SK-N-SH (cell line): ENCODE results near the gene CCNL1. TPM values are rescaled to one million over a fixed set of nuclear protein-coding genes. Genes with fewer than 3 reads are reported as not detected.

Experiments used
- CTCF ChIA-PET: fragments of 300-600, 350-600 bp; formaldehyde crosslinking; extraction: SDS; loops from one replicate; lab custom pipeline; 2021; lab: Yijun Ruan, JAX
- POLR2A ChIA-PET: fragments of 350-600 bp; sonication (Branson Sonifier 250); formaldehyde crosslinking; extraction: SDS; loops from one replicate; lab custom pipeline; 2020; ENCODE audit warnings: antibody characterized with exemption, inconsistent platforms; lab: Yijun Ruan, JAX
- DNase-seq: peaks from one replicate; pipeline ENCODE4 v3.0.0; 2012
- H2AFZ ChIP-seq: fragments of 200-600 bp; sonication (generic); 2 replicates; pipeline ENCODE4 v1.8.1; 2016; ENCODE audit warnings: antibody characterized with exemption, mild to moderate bottlenecking, low read depth
- H3F3A ChIP-seq: fragments of 200-600 bp; sonication (generic); replicated peaks from 2 replicates; pipeline ENCODE3; 2016; ENCODE audit warnings: antibody characterized with exemption, mild to moderate bottlenecking; ENCODE audit not compliant: insufficient read depth
- H3K27ac ChIP-seq, 2 experiments: fragments of 200-500 bp in 1 of 2; fragments of 200-600 bp in 1 of 2; sonication (Bioruptor generic) in 1 of 2; sonication (generic), shearing (Covaris generic) in 1 of 2; 2 replicates each; pipeline versions ENCODE4 v1.5.1 to v1.6.1; 2014 to 2016; ENCODE audit warnings: low read depth in 2 of 2, inconsistent platforms in 1 of 2, low read length in 1 of 2, mild to moderate bottlenecking in 1 of 2, mixed read lengths in 1 of 2
- H3K27me3 ChIP-seq: fragments of 200-600 bp; sonication (generic), shearing (Covaris generic); 2 replicates; pipeline ENCODE4 v1.6.1; 2016; ENCODE audit warnings: mixed run types; ENCODE audit not compliant: insufficient read depth
- H3K36me3 ChIP-seq, 2 experiments: fragments of 200-500 bp in 1 of 2; fragments of 200-600 bp in 1 of 2; sonication (Bioruptor generic) in 1 of 2; sonication (generic) in 1 of 2; replicated peaks in 1 of 2; 2 replicates each; pipeline versions ENCODE3 to v1.5.1; 2014 to 2016; ENCODE audit warnings: low read length in 1 of 2, mild to moderate bottlenecking in 1 of 2; ENCODE audit not compliant: insufficient read depth in 2 of 2, control insufficient read depth in 1 of 2
- H3K4me1 ChIP-seq, 2 experiments: fragments of 200-500 bp in 1 of 2; fragments of 200-600 bp in 1 of 2; sonication (Bioruptor generic) in 1 of 2; sonication (generic), shearing (Covaris generic) in 1 of 2; 2 replicates each; pipeline versions ENCODE4 v1.5.1 to v1.6.1; 2014 to 2016; ENCODE audit warnings: low read depth in 1 of 2, low read length in 1 of 2, mixed run types in 1 of 2; ENCODE audit not compliant: insufficient read depth in 2 of 2, control insufficient read depth in 1 of 2
- H3K4me2 ChIP-seq: fragments of 200-600 bp; sonication (generic), shearing (Covaris generic); 2 replicates; pipeline ENCODE4 v1.6.1; 2017; ENCODE audit warnings: mixed run types
- H3K4me3 ChIP-seq, 2 experiments: fragments of 200-500 bp in 1 of 2; fragments of 200-600 bp in 1 of 2; sonication (Bioruptor generic) in 1 of 2; sonication (generic), shearing (Covaris generic) in 1 of 2; 2 replicates each; pipeline versions ENCODE4 v1.5.1 to v1.8.1; 2014 to 2016; ENCODE audit warnings: low read depth in 2 of 2, inconsistent platforms in 1 of 2, low read length in 1 of 2, mild to moderate bottlenecking in 1 of 2, mixed read lengths in 1 of 2, moderate library complexity in 1 of 2
- H3K79me2 ChIP-seq: fragments of 200-600 bp; sonication (generic); 2 replicates; pipeline ENCODE4 v1.8.1; 2017; ENCODE audit warnings: mild to moderate bottlenecking; ENCODE audit not compliant: insufficient read depth
- H3K9ac ChIP-seq: fragments of 200-600 bp; sonication (generic); 2 replicates; pipeline ENCODE4 v1.6.1; 2017; ENCODE audit warnings: mixed run types
- H3K9me2 ChIP-seq: fragments of 200-600 bp; sonication (generic); 2 replicates; pipeline ENCODE4 v1.6.1; 2017; ENCODE audit warnings: mixed run types
- H3K9me3 ChIP-seq: fragments of 200-600 bp; sonication (generic); 2 replicates; pipeline ENCODE4 v1.6.1; 2017; ENCODE audit warnings: mixed run types, mild to moderate bottlenecking, moderate library complexity
- H4K20me1 ChIP-seq: fragments of 200-600 bp; sonication (generic); 2 replicates; pipeline ENCODE4 v1.6.1; 2017; ENCODE audit warnings: mild to moderate bottlenecking, mixed run types; ENCODE audit not compliant: insufficient read depth
- EP300 ChIP-seq, 2 experiments: IDR thresholded peaks; 2 replicates each; pipeline versions ENCODE4 v1.4.0 to v1.6.1; 2012; ENCODE audit warnings: borderline replicate concordance in 1 of 2, low read depth in 1 of 2, low read length in 1 of 2
- FOSL2 ChIP-seq: IDR thresholded peaks from 2 replicates; pipeline ENCODE4 v1.4.0; 2012; ENCODE audit warnings: low read depth, mild to moderate bottlenecking, moderate library complexity, borderline replicate concordance
- GATA2 ChIP-seq: sonication (generic); formaldehyde crosslinking; IDR thresholded peaks from 2 replicates; pipeline ENCODE4 v1.5.0; 2020; ENCODE audit warnings: mild to moderate bottlenecking, missing genetic modification reagents
- MEF2A ChIP-seq: IDR thresholded peaks from 2 replicates; pipeline ENCODE4 v1.4.0; 2012; ENCODE audit warnings: low read depth, borderline replicate concordance
- NFIC ChIP-seq: IDR thresholded peaks from 2 replicates; pipeline ENCODE4 v1.4.0; 2012; ENCODE audit warnings: borderline replicate concordance
- POLR2AphosphoS5 ChIP-seq: IDR thresholded peaks from 2 replicates; pipeline ENCODE4 v1.6.1; 2012; ENCODE audit warnings: low read depth, low read length
- RCOR1 ChIP-seq: fragments of 150-350 bp; IDR thresholded peaks from 2 replicates; pipeline ENCODE4 v1.6.1; 2017; ENCODE audit warnings: antibody characterized with exemption, low read length
- TAF1 ChIP-seq: IDR thresholded peaks from 2 replicates; pipeline ENCODE4 v1.6.1; 2012; ENCODE audit warnings: low read depth, mild to moderate bottlenecking, low read length, moderate library complexity, borderline replicate concordance
- YY1 ChIP-seq: IDR thresholded peaks from 2 replicates; pipeline ENCODE4 v1.4.0; 2012; ENCODE audit warnings: low read depth, mild to moderate bottlenecking
- WGBS: methylation state at CpG from one replicate; pipeline ENCODE4 v1.1.6; 2017; ENCODE audit warnings: low lambda C conversion rate; 5-methylcytosine and 5-hydroxymethylcytosine counted together
- polyA plus RNA-seq, 3 experiments: library from polyadenylated mRNA; depleted of rRNA; stranded (reverse); fragments of >200 nt; gene quantifications; 2 replicates each; pipeline ENCODE4 v1.2.3, GENCODE V29; 2012
- TF ChIP-seq, protein P1 (sequence below): IDR thresholded peaks from 2 replicates; pipeline ENCODE4 v1.4.0; 2012; ENCODE audit warnings: low read depth, borderline replicate concordance
- TF ChIP-seq, protein P2 (sequence below): IDR thresholded peaks from 2 replicates; pipeline ENCODE4 v1.6.1; 2012; ENCODE audit warnings: mild to moderate bottlenecking, low read depth, low read length, moderate library complexity

Gene CCNL1
- polyA plus RNA-seq, 1 of the 3 experiments (the other 2 are of a cell fraction): 99.8 TPM

DNA sequence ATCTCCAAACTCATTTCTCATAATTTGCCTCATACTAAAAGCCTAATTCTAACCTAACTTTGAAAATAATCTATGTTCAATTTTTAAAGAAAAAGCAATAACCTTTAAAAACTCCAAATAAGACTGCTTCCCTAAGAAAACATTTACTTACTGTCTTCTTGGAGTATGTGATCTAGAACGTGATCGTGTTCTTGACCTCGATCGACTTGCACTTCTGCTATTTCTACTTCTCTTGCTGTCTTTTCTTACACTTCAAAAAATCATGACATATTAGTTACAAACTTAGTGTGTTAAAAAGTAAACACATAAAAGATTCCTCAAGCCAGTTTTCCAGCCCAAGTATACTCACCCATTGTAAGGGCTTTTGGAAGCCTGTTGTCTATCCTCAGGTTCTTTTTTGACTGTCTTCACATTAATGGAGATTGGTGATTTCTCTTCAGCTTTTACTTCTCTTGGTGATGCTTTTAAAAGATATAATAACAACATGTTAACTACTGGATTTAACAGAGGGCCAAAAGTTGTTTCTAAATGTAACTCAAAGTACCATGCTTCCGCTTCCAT is 10.7 kb downstream of the CCNL1 start:
- CTCF ChIA-PET: interaction anchor here (1.5 to 6.2 kb wide), 2 partner anchors 11 kb away, joined by 3 to 54 read pairs; partner anchors contain the start of gene CCNL1
- no peak for DNase-seq
- no peaks in the 10 kb centered on the region for H3K9me2 ChIP-seq
- H3K4me1 ChIP-seq: peaks cover 0 to 2% of the 10 kb centered on the region in 2 experiments; a peak in 2 of 4 replicates
- peaks cover 86 to 98% of the 10 kb centered on the region in 2 experiments for H3K36me3 ChIP-seq
- H2AFZ ChIP-seq: no peak overlapping the region
- no peak for TF ChIP-seq GATA2
- no peaks in the 10 kb centered on the region for H3K9me3 ChIP-seq
- no peak overlapping the region for H3K4me3 ChIP-seq
- H3K27ac ChIP-seq: no peak overlapping the region
- no peak overlapping the region for H3K4me2 ChIP-seq
- POLR2A ChIA-PET: interaction anchor here (0.8 to 1.3 kb wide), 3 partner anchors 8 to 26 kb away, joined by 3 read pairs; partner anchors contain the start of gene CCNL1
- H3K27me3 ChIP-seq: no peaks in the 10 kb centered on the region
- peaks cover 74% of the 10 kb centered on the region for H3F3A ChIP-seq
- H4K20me1 ChIP-seq: peaks cover 21% of the 10 kb centered on the region
- peaks cover 51% of the 10 kb centered on the region for H3K79me2 ChIP-seq
- 98% methylated on average over 5 of the region's 5 CpGs for WGBS
- no peak overlapping the region for H3K9ac ChIP-seq

DNA sequence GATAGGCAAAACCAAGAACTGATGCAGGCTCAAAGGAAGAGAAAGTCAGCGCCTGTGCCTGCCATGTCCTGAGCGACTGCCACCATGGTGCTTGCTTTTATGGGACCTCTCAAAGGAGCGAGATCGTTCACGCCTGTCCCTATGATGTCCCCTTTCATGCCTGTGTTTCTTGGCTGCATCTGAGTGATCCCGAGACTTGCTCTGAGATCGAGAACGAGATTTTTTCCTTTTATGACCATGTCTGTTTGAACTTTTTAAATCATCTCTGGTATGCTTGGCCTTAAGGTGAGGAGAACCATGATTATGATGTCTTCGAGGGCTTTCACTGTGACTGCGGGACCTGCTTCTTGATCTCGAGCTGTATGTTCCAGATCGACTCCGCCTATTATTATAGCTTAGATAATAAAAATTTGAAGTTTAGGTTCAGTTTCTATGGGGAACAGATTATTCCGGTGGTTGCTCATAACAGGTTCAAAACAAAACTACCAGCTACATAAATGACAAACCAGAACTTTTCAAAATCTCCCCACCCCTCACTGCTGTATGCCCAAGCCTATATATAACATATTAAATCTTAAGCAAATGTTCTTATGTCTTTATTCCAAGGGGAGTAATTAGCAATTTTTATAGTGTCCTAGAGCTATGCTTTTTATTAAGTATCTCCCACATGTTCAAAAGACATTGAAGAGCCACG is 11.6 kb downstream of the CCNL1 start:
- Histone ChIP-seq H4K20me1 (peaks cover 13% of the 10 kb centered on the region), H3K4me2 (no peak overlapping the region), H3K27me3 (no peaks in the 10 kb centered on the region), H3K27ac (no peak overlapping the region), H3K9me2 (no peaks in the 10 kb centered on the region), H3K9me3 (no peaks in the 10 kb centered on the region), H3K36me3 (peaks cover 81 to 98% of the 10 kb centered on the region in 2 experiments), H3K79me2 (peaks cover 42% of the 10 kb centered on the region), H3K4me3 (no peak overlapping the region), H2AFZ (no peak overlapping the region), H3F3A (peaks cover 79% of the 10 kb centered on the region), H3K9ac (no peak overlapping the region)
- WGBS: 94% methylated on average over 15 of the region's 15 CpGs
- ChIA-PET CTCF (interaction anchor here (1.5 to 6.2 kb wide), 2 partner anchors 10 to 12 kb away, joined by 3 to 54 read pairs; partner anchors contain the start of gene CCNL1), POLR2A (interaction anchor here (1.3 kb wide), 1 partner anchor 27 kb away, joined by 3 read pairs; no protein-coding TSS in a partner anchor)
- no peak for TF ChIP-seq RCOR1
- TF ChIP-seq, protein P1, sequence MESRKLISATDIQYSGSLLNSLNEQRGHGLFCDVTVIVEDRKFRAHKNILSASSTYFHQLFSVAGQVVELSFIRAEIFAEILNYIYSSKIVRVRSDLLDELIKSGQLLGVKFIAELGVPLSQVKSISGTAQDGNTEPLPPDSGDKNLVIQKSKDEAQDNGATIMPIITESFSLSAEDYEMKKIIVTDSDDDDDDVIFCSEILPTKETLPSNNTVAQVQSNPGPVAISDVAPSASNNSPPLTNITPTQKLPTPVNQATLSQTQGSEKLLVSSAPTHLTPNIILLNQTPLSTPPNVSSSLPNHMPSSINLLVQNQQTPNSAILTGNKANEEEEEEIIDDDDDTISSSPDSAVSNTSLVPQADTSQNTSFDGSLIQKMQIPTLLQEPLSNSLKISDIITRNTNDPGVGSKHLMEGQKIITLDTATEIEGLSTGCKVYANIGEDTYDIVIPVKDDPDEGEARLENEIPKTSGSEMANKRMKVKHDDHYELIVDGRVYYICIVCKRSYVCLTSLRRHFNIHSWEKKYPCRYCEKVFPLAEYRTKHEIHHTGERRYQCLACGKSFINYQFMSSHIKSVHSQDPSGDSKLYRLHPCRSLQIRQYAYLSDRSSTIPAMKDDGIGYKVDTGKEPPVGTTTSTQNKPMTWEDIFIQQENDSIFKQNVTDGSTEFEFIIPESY: no peak
- TF ChIP-seq, protein P2, sequence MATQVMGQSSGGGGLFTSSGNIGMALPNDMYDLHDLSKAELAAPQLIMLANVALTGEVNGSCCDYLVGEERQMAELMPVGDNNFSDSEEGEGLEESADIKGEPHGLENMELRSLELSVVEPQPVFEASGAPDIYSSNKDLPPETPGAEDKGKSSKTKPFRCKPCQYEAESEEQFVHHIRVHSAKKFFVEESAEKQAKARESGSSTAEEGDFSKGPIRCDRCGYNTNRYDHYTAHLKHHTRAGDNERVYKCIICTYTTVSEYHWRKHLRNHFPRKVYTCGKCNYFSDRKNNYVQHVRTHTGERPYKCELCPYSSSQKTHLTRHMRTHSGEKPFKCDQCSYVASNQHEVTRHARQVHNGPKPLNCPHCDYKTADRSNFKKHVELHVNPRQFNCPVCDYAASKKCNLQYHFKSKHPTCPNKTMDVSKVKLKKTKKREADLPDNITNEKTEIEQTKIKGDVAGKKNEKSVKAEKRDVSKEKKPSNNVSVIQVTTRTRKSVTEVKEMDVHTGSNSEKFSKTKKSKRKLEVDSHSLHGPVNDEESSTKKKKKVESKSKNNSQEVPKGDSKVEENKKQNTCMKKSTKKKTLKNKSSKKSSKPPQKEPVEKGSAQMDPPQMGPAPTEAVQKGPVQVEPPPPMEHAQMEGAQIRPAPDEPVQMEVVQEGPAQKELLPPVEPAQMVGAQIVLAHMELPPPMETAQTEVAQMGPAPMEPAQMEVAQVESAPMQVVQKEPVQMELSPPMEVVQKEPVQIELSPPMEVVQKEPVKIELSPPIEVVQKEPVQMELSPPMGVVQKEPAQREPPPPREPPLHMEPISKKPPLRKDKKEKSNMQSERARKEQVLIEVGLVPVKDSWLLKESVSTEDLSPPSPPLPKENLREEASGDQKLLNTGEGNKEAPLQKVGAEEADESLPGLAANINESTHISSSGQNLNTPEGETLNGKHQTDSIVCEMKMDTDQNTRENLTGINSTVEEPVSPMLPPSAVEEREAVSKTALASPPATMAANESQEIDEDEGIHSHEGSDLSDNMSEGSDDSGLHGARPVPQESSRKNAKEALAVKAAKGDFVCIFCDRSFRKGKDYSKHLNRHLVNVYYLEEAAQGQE: no peak
- TF ChIP-seq POLR2AphosphoS5: no peak
- TF ChIP-seq YY1: no peak
- TF ChIP-seq MEF2A: no peak
- TF ChIP-seq TAF1: no peak
- TF ChIP-seq EP300 (IDR thresholded peaks at IDR 0.05; ENCODE audit: borderline replicate concordance in 1 of 2, low read depth in 1 of 2, low read length in 1 of 2): no peak
- TF ChIP-seq NFIC: no peak
- TF ChIP-seq FOSL2: no peak
- TF ChIP-seq, all 33 proteins: peak for 0
- DNase-seq: no peak
- no peaks in the 10 kb centered on the region for H3K4me1 ChIP-seq
